DOHH2 (cell line): ENCODE data around the gene GABRB2.

Source experiments
- CTCF ChIP-seq: fragments of 200-600 bp; sonication (generic); IDR thresholded peaks from one replicate; pipeline ENCODE4 v1.5.1; 2014; ENCODE audit warnings: antibody characterized with exemption, mild to moderate bottlenecking, low read depth, low read length; ENCODE audit not compliant: poor library complexity, severe bottlenecking
- EZH2phosphoT487 ChIP-seq: fragments of 200-600 bp; sonication (generic); IDR thresholded peaks from 2 replicates; pipeline ENCODE4 v1.6.1; 2017; ENCODE audit warnings: borderline replicate concordance, mild to moderate bottlenecking, antibody characterized with exemption, low read length, moderate library complexity, mixed read lengths

GRCh38 chr5:161373345-161373707 lies 173.2 kb downstream of the GABRB2 start:
- TF ChIP-seq CTCF, result no peak
- no peak for TF ChIP-seq EZH2phosphoT487
